ENCODE measurements around the gene RPL7L1.
"Not testable (repeated sequence)": the region's sequence is repeated elsewhere in the genome, so short reads cannot be mapped to it uniquely, and the experiment has no call there.

The RPL7L1 gene

DNA sequence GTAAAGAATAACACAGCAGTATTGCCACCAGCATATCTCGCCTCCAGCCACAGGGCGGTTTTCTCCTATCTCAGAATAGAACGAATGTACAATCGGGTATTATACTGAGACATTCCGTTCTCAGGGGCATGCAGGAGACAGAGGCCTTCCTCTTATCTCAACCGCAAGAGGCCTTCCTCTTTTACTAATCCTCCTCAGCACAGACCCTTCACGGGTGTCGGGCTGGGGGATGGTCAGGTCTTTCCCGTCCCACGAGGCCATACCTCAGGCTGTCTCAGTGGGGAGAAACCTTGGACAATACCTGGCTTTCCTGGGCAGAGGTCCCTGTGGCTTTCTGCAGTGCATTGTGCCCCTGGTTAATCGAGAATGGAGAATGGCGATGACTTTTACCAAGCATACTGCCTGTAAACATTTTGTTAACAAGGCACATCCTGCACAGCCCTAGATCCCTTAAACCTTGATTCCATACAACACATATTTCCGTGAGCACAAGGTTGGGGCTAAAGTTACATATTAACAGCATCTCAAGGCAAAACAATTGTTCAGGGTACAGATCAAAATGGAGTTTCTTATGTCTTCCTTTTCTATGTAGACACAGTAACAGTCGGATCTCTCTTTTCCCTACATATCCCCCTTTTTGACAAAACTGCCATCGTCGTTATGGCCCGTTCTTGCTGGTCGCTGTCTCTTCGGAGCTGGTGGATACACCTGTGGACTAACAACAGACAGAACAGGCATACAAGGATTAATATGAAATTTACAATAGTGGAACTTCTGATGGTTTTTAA is 14.8 kb downstream of the RPL7L1 start:
- DNase-seq = not testable (repeated sequence)

DNA sequence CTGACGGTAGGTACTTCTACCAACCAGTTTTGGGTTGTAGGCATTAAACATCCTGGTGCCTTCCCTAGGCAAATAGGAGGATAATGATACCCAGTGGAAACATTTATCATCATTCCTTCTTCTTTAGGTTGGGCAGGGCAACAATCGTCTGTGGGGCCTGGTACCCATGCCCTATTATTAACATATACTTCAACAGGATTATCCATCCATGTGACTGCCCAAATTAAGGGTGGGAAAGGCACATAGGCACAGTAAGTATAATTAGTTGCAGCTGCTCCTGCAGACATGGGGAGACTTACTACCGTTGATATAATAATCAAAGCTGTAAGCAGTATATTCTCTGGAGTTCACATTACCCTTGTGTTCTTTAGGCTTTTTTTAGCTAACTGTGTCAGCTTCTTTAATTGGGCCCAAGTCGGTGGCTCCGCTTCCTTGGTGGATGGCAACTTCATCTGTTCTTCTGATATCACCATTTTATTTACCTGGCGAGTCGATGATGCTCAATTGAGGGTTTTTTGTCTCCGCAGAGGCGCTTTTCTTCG is 16.8 kb downstream of the RPL7L1 start:
- no peak for DNase-seq

DNA sequence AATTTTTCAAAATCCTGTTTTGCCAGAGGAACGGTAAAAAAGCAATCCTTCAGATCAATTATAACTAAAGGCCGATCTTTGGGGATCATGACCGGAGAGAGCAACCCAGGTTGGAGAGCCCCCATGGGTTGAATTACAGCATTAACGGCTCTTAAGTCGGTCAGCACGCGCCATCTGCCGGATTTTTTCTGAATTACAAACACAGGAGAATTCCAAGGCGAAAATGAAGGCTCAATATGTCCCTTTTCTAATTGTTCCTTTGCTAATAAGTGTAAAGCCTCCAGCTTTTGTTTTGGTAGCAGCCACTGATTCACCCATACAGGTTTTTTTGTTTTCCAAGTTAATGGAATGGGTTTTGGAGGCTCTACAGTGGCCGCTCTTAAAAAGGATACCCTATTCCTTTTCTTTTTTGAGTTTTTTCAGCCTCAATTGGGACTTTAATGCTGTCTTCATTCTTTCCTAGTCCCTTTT is 19.5 kb downstream of the RPL7L1 start:
- DNase-seq = peak; percentile 41

DNA sequence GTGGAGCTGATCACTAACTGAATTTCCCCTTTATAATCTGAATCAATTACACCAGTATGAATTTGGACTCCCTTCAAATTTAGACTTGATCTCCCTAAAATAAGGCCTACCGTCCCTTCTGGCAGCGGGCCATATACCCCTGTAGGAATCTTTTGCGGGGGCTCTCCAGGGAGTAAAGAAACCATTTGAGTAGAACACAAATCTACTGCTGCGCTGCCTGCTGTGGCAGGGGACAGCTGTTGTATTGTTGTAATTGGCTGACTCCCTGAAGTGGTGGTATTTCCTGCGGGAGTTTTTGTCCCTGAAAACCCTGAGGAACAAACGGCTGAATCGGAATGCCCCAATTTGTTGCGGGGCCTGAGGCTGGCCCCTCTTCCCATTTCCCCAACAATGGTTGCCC is 20.5 kb downstream of the RPL7L1 start:
- DNase-seq = no peak

DNA sequence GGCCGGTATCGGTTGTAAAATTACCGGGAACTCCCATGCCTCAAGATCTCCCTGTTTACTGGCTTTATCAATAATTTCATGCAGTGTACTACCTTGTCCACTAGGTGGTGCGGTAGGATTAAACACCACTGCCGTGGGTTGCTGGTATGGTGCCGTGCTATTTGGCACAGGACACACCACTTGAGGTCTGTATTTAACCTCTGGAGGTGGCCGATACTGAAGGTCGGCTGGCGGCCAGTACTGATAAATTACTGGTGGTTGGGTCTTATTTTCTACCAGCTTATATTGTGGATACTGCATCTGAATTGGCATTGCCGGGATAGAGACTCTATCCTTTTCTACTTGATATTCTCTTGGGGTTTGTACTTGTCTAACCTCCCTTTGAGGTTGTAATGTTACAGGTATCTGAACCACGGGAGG is 22.1 kb downstream of the RPL7L1 start:
- peak; percentile 85 for DNase-seq

DNA sequence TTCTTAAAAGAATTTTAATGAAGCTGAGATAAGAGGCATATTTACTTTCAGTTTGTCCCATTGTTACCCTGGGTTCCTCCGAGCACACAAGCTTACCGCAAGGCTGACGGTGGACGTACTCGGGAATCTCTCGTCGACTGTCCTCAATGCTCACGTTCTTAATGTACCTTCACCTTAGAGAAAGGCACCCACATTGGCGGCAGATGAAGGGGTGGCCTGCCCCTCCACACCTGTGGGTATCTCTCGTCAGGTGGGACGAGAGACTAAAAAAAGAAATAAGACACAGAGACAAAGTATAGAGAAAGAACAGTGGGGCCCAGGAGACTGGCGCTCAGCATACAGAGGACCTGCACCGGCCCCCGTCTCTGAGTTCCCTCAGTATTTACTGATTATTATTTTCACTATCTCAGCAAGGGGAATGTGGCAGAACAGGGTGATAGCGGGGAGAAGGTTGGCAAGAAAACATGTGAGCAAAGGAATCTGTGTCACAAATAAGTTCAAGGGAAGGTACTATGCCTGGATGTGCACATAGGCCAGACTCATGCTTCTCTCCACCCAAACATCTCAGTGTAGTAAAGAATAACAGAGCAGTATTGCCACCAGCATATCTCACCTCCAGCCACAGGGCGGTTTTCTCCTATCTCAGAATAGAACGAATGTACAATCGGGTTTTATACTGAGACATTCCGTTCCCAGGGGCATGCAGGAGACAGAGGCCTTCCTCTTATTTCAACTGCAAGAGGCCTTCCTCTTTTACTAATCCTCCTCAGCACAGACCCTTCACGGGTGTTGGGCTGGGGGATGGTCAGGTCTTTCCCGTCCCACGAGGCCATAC is 23.2 kb downstream of the RPL7L1 start:
- DNase-seq = not testable (repeated sequence)

DNA sequence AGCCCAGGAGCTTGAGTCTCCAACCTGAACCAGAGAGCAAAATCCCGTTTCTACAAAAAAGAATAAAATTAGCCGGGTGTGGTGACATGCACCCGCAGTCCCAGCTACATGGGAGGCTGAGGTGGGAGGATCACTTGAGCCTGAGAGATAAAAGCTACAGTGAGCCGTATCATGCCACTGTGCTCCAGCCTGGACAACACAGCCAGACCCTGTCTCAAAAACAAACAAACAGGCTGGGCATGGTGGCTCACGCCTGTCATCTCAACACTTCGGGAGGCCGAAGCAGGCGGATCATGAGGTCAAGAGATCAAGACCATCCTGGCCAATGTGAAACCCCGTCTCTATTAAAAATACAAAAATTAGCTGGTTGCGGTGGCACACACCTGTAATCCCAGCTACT is 25.1 kb downstream of the RPL7L1 start:
- DNase-seq = no peak

DNA sequence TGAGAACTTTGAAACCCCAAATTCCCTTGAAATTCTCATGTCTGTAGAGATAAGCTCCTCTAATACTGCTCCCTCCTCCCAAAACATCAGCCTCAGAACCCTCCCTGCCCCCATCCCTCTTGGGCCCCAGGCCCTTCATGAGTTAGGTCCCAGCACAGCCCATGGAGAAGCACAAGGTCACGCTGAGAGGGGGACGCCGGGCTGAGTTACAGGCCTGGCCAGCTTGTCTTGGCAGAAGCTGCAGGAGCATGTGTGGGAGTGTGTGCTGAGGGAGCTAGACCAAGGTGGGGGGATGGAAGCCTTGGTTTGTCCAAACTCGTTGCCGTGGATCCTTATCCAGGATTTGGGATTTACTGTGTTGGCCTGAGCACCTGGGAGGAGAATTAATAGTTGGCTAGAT is 27.9 kb downstream of the RPL7L1 start:
- no peak for DNase-seq

DNA sequence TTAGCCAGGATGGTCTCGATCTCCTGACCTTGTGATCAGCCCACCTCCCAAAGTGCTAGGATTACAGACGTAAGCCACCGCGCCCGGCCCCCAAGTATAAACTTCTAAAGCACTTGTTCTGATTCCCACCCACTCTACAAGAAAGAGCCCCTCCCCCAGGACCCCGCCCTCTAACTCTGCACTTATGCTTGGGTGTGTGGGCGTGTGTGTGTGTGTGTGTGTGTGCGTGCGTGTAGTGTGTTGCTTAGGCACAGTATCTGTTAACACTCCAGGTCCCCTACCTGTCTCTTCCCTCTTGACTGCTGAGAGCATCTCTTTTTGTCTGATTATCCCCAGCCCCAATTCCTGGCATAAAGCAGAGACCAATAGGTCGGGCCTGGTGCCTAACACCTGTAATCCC is 30.4 kb downstream of the RPL7L1 start:
- DNase-seq = no peak

DNA sequence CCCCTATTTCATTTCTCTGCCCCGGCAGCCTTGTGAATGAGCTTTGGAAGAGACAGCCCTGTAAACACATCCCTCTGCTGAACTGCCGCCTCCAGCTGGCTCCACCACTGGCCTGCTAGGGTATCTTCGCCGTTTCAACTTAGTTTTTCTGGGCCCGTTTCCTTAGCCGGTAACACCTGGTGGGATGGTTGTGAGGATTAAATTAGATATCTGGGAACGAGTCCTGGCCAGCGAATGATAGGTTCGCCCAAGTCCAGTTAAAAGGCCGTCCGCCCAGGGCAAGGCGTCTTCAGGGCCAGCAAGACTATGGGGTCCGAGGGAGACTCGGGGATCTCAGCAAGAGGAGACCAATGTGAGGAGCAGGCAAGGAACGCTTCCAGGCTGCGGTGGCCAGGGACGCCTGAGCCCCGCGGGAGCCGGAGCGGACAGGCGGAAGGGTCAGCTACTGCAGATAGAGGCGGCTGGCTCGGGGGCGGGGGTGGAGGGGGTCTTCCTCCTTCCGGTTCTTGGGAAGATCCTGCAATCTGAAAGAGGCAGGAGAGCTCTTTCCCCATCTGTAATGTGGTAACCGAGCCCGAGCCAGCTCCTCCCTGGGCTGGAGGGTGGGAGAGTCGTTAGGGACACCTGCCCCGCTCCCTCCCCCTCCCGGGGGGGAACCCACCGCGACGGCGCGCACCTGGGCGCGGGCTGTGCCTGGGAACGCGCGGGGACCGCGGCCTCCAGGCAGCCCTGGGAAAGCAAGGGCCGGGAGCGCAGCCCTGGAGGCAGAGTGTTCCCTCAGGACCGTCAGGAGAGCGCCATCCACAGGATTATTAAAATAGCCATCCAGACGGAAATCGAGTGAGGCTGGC is 32.0 kb downstream of the RPL7L1 start:
- no peak for DNase-seq

DNA sequence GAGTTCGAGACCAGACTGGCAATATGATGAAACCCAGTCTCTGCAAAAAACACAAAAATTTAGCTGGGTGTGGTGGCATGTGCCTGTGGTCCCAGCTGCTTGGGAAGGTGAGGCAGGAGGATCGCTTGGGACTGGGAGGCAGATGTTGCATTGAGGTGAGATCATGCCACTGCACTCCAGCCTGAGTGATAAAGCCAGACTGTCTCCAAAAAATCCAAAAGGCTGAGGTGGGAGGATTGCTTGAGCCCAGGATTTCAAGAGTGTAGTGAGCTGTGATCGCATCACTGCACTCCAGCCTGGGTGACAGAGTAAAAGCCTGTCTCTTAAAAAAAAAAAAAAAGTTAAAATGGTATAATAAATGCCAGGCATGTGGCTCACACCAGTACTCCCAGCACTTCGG is 35.1 kb downstream of the RPL7L1 start:
- DNase-seq = no peak

DNA sequence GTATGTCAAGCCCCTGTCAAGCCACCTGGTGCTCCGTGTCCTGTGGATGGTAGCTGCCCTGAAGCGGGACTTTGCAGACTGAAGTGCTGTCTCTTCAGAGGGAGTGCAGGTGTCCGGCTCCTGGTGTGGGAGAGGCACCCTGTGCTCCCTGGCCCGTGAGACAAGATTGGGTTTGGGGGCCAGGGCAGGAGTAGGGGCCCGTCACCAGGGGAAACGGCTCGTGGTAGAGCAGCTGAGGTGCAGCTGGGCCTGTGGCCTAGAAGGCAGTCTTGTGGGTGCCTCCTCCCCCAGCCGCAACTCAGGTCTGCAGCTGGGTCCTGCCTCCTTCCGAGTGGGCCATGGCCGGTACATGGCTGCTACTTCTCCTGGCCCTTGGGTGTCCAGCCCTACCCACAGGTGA is 36.3 kb downstream of the RPL7L1 start, which contains the start of gene PTCRA:
PTCRA (plus strand) TSS at position 322 of the 400 bp plus-strand sequence; CDS start at position 339, 17 bp downstream.
- no peak for DNase-seq

DNA sequence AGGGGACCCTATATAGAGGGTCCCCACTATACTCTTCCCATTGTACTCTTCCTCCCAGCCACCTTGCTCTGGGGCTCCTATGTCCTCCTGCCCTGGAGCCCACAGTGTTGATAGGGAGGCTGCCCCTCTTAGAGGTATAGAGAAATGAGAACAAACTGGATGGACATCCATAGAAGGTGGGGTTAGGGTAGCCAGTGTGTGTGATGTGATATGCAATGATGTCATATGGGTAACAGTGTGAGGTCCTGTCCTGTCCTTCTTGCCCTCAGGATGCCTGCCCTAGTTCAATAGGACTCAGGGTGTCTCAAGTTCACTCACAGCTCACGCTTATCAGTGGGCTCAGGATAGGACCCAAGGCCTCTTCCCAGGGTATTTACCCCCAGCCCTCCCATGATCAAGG is 36.9 kb downstream of the RPL7L1 start:
- DNase-seq = no peak

DNA sequence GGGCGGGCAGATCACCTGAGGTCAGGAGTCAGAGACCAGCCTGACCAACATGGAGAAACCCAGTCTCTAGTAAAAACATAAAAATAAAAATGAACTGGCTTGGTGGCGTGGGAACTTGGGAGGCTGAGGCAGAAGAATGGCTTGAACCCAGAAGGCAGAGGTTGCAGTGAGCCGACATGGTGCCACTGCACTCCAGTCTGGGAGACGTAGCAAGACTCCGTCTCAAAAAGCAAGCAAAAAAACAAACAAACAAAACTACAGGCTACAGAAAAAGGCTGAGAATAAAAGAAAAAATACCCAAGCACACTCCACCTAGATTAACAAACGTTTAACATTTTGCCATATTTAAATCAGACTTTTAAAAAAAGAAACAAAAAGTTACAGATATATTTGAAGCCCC is 42.4 kb downstream of the RPL7L1 start:
- DNase-seq = no peak

DNA sequence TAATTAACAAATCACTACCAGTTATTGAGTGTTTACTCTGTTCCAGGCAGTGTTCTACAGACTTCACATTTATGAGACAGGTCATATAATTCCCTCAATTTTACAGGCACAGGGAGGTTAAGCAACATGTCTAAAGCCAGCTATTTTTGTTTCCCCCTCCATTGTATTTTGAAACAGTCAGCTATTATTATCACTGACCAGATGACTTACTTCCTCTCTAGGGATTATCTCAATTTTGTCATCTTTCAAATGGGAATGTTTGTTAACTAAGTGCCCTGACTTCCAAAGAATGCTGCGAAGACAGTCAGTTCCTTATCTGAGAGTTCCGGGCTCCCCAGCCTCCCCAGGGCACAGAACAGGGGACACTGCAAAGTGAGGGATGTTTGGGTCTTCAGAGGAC is 44.2 kb downstream of the RPL7L1 start:
- DNase-seq = no peak

DNA sequence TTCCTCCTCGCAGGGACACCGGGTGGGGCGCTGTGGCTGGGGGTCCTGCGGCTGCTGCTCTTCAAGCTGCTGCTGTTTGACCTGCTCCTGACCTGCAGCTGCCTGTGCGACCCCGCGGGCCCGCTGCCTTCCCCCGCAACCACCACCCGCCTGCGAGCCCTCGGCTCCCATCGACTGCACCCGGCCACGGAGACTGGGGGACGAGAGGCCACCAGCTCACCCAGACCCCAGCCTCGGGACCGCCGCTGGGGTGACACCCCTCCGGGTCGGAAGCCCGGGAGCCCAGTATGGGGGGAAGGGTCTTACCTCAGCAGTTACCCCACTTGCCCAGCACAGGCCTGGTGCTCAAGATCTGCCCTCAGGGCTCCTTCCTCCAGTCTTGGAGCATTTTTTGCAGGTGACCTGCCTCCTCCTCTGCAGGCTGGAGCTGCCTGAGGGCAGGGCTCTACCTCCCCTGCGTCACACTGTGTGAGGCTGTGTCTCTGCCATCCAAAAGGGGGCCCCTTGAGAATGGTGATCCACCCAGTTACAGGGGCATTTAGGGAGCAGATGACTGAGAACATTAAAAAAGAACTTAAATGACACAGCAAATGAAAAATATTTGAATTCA is 45.9 kb downstream of the RPL7L1 start:
- DNase-seq = no peak

DNA sequence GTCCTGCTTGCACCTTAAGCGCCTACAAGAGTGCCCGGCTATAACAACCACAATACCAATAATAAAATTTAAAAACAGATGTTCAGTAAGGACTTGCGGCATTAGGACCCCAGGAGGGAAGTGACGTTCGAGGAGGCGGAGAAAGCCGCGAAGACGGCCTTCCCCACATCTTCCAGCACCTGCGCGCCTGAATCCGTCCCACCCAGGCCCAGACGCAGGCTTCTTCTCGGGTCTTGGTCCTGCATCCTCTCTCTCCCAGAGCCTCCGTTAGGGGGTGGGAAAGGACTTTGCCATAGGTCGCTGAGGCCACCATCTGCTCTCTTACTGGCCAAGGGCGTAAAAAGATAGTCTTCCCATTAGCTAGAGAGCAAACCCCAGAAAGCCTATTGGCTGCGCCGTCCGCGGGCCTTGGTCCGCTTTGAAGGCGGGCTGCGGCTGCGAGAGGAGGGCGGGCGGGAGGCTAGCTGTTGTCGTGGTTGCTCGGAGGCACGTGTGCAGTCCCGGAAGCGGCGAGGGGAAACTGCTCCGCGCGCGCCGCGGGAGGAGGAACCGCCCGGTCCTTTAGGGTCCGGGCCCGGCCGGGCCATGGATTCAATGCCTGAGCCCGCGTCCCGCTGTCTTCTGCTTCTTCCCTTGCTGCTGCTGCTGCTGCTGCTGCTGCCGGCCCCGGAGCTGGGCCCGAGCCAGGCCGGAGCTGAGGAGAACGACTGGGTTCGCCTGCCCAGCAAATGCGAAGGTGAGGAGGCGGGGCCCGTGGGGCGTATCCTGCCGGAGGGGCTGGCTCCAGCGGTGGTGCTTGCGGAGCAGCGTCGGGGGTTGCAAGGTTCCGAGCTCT is 49.8 kb downstream of the RPL7L1 start, which contains the start of gene CNPY3:
CNPY3 (plus strand) TSS at position 495 of the 835 bp plus-strand sequence; CDS start at position 586, 91 bp downstream.
- DNase-seq = peak; percentile 98

DNA sequence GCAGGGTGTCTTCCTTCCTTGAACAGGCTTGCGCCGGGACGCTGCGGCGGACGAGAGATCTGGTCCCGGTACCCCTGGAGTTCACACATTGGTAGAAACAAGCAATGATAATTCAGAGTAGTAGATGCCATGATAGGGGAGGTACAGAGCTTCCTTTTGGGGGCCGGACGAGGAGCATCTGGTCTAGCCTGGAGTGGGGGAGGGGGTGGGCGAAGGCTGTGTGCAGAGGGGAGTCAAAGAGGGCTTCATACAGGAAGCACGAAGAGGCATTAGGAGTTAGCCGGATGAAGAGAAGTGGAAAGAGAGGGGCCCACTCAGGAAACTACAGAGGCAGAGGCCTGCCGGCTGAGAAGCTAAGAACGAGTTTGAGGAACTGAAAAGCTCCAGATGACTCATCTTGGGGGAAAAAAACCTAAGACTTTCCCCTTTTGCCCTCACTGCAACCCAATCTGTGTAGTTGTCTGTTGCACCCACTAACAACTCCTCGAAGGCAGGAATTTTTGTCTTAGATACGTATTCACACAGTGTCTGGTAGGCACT is 50.5 kb downstream of the RPL7L1 start:
- DNase-seq = no peak

DNA sequence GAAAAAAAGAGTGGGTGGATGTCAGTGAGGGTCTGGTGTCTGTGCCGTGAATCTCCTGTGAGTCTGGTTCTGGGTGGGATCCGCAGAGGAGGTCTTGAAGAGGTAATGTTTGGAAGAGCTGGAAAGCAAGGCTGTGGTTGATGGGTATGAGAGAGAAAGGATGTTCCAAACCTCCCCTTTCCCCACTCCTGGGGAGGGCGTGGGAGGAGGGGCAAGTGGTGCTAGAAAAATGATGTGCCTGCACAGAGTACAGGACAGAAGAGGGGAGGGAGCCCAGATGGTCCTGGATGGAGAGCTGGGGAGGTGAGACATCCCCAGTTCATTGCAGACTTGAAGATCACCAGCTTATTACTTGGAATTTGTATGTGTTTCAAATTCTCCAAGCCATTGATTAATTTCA is 53.0 kb downstream of the RPL7L1 start:
- DNase-seq = no peak

DNA sequence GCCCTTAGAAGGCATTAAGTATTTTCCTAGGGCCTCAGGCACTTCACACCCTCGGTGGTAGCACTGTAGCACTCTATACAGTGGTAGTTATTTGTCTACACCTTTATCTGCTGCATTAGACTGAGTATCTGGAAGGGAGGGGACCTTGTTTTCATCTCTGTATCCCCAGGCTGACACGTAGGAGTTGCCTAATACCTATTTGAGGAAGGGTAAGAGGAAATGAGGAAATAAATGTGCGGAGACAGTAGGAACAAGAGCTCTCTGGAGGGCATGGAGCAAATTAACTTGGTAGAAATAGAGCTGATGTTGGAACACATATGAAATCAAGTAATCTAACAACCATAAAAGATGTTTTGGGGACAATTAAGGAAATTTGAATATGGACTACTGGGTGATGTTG is 53.8 kb downstream of the RPL7L1 start:
- no peak for DNase-seq

DNA sequence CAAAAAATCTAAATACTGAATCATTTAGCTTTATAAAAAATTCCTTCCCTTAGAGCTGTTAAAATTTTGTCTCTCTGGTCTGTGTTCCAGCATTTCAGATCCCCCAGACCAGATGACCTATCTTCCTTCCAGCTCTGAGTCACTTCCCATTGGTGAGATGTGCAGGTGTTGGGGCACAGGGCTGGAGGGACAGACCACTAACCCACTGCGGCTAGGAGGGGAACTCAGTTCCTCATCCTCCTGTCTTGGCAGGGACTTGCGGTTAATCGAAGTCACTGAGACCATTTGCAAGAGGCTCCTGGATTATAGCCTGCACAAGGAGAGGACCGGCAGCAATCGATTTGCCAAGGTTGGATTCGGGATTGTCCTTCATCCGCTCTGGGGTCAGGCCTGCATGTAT is 55.9 kb downstream of the RPL7L1 start:
- no peak for DNase-seq
